GM21737 (cell line): ENCODE results near the gene PXDN.

Experiments
- ATAC-seq: cut with Tn5 transposase; IDR thresholded peaks from one replicate; pipeline ENCODE4 v1.9.1; 2021; ENCODE audit warnings: mild to moderate bottlenecking, moderate library complexity; ENCODE audit not compliant: unreplicated experiment

PXDN gene

DNA sequence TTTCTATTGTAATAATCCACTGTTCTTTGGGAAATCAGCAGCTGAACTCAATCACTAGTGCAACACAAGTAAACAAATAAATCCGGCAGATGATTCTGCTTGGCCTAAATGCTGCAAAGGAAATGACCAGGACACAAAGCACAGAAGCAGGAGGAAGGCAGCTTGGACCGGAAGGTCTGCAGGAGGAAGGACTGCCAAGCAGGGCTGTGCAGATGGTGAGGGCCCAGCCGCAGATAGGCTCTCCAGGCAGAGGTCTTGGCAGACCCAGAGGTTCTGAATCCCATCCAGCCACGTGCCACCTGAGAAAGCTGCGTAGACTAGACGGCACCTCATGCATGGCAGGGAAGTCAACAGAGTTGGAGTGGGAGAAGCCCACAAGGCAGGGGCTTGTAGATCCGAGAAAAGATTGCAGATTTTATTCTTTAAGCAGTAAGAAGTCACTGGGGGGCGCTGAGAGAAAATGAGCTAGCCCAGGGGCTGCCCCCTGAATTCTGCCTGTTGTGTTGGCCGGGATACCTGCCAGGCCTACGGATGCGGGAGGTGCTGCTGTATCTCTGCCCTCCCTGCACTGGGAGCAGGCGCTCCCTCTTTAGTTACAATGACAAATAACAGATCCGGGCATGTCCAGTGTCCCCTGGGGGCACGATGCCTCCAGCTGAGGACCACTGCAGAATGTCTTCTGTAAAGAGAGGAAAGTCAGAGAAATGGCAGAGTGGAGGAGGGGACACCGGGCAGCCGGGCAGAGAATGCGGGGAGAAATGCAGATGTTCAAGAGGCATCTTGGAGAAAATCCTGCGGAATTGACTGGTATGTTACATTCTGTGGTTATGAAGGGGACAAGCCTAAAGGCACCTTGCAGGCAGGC, 153.5 kb downstream of the PXDN start:
- ATAC-seq, result no peak

DNA sequence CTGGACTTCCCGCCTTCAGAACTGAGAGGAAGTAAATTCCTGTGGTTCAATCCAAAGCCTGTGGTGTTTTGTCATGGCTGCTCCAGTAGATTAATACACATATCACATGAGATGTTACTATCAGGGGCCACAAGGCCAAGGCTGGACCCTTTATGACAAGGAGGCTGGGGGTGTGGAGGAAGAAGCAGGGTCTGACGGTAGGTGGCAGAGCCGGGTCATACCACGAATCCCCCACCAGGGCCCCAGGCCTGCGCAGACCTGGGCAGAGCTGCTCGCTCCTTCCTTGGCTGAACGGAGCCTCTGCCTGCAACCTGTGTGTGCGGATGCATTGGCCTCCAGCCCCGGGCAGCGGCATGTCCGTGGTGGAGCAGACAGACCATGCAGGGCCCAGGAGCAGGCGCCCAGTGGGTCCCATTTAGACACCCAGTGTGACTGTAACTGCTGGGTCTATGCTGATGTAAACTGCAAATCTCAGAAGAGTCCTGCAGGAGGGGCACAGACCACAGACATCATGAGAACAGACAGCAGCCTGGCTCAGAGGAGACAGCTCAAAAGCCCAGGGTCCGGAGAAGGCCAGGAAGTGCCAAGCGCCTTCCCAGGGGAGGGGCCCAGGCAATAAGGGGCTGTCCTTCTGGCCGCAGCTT, 155.2 kb downstream of the PXDN start:
- ATAC-seq, result no peak

DNA sequence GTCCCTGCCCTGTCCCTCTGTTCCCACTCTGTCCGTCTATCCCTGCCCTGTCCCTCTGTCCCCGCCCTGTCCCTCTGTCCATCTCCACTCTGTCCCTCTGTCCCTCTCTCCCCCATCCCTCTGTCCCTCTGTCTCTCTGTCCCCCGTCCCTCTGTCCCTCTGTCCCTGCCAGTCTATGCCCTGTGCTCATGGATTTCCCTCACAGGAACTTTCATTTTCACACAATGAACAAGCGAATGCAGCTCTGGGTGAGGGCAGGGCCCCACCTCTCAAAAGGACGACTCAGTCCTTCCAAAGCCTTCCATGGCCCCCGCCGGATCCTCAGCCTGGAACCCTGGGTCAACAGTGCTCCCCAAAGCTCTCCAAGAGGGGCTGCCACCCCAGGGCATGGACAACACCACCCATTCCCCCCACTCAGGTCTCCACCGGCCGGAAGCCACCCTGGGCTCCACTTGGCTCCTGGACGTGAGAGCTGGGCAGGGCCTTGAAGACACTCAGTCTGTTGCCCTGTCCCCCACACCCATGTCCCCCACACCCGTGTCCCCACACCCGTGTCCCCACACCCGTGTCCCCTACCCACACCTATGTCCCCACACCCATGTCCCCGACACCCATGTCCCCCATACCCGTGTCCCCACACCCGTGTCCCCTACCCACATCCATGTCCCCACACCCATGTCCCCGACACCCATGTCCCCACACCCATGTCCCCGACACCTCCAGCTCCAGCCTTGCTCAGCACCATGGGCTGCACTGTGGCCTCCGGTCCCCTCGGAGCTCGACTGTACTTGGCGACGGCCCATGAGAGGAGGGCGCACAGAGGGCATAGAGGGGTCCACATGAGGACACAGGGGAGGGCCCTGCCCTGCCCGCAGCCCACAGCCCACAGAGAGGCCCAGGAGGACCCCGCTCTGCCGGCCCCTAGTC, 156.0 kb downstream of the PXDN start:
- no peak for ATAC-seq

DNA sequence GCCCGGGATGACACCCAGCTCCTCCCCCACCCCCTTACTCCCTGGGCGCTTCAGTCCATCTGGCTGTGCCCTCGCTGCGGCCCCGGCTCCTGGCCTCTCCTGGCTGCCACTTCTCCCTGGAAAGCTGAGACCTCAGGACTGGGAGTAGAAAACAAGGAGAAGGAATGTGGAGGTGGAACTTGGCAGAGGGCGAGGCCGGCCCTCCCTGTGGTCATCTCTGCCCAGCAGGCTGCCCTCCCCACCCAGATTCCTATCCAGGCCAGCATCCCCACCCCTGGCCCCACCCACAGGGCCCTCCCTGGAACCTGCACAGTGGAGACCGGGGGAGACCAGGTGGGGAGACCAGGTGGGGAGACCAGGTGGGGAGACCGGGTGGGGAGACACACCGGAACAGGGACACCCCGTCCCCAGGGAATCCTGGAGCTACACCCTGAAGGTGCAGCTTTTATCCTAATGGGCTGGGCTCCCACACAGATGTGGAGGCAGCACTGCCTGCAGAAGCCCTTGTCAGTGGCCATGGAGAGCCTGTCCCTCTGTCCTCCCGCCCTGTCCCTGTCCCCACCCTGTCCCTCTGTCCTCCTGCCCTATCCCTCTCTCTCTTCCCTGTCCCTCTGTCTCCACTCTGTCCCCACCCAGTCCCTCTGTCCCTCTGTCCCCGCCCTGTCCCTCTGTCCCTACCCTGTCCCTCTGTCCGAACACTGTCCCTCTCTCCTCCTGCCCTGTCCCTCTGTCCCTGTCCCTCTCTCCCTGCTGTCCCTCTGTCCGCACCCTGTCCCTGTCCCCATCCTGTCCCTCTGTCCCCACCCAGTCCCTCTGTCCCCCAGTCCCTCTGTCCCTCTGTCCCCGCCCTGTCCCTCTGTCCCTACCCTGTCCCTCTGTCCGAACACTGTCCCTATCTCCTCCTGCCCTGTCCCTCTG, 157.1 kb downstream of the PXDN start:
- no peak for ATAC-seq

DNA sequence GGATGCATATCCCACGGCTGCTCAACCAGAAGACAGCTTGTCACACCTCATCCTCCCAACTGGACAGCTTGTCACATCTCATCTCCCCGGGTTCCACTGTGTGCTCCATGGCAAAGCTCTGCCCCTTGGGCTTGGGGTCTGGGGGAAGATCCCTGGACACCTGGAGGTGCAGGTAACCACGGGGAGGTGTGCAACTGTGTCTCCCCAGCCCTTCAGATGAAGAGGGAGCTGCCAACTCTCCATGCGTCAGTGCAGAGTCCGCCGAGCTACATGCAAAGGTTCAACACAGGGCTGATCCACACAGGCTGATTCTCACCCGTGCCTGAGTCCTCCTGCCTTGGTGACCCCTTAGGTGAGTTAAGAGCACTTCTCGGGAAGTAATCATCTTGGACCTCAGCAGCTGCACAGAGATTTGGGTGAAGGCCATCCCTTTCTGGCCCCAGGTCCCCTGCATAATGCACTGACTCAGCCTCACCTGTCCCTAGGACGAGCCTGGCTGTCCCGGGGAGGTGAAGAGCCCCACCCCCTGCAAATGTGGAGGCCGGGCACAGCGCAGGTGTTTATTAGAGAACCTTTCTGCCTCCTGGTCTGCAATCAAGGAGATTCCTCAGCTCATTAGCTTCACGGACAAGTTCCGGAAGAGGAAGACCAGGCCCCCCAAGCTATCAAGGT, 157.9 kb downstream of the PXDN start:
- ATAC-seq, result no peak

DNA sequence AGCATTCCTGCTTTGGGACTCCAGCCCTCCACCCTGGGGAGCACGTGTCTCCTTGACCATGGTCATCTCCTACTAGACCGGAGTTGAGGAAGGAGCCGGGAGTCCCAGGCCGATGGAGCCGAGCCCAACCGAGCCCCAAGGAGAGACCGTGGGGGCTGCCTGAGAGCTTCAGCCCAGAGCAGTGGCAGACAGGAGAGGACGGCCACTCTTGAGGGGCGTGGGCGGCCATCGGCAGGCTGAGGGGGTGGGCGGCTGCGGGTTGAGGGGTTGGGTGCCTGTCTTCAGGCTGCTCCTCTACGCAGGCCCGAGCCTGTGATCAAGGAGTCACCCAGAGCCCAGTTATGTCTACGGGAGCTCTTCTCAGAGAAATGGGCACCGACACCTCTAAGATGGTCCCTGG, 158.7 kb downstream of the PXDN start:
- ATAC-seq, result no peak

DNA sequence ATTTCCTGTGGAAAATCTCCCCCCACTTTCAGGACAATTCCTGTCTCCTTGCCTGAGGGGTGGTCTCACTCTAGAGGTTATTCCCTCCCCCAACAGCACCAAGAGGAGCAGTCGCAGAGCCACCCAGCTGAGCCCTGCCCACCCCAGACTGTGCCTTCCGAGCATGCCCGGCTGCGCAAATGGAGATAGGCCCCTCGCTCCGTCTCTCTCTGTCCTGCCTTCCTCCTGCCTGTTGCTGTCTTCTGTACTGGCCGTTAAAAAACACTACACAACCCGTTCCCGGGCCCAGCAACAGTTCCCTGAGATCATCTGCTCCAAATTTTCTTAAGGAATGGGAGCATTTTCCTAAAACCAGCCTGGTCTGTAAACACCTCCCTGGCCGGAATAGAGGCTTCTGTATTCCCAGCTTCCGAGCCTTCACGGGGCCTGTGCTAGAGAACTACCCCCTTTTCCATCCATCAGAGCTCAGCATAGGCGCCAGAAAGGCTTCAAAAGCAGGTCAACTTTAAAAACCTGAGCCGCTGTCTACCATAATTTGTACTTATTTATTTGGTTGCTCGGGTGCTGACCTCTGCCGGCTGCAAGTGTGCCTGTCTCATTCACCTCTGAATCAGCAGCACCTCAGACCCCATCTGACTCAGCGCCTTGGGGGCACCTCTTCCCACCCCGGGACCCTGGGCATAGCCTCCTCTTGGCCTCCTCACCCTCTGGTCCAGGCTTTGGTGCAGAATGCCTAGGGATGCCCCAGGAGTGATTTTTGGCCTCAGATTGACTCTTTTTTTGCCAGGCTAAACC, 159.4 kb downstream of the PXDN start:
- ATAC-seq, result no peak

DNA sequence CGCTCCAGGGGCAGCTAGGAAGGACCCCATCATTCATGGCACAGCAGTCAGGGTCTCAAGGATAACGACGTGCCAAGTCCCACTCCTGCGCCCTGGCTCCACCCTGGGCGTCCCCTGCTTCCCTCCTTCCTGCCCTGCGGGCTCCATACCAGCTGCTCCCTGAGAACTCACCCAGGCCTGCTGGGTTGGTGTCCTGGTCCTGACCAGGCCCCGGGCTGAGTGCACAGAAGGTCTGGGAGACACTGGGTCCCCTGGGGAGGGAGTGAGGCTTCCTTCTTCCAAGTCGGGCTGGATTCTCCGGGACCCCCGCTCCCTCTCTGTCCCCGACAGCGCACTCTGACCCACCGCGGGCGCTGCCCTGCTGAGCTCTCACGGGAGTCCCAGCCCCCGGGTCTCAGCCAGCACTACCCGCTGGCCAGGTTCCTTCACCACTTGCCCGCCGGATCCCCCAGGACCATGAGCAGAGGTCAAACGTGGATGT, 160.2 kb downstream of the PXDN start:
- no peak for ATAC-seq

DNA sequence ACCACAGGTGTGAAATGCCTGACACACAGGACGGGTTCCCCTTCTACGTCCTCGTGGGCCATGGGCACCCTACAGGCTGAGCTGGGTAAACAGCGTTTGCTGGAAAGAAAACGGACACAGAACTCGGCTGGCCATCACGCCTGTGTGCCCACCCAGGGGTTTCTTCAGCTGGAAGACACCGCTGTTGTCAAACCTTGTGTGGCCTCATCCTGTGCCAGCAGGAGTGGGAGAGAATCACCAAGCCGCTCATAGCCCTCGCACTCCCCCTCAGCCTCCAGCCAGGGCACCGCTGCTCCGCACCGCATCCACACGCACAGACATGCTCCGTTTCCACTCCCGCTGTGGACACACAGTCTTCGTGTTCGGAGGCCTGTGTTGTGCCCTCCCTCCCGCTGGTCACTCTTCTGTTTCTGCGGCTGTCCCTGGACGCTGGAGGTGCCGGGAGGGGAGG, 161.4 kb downstream of the PXDN start:
- no peak for ATAC-seq

DNA sequence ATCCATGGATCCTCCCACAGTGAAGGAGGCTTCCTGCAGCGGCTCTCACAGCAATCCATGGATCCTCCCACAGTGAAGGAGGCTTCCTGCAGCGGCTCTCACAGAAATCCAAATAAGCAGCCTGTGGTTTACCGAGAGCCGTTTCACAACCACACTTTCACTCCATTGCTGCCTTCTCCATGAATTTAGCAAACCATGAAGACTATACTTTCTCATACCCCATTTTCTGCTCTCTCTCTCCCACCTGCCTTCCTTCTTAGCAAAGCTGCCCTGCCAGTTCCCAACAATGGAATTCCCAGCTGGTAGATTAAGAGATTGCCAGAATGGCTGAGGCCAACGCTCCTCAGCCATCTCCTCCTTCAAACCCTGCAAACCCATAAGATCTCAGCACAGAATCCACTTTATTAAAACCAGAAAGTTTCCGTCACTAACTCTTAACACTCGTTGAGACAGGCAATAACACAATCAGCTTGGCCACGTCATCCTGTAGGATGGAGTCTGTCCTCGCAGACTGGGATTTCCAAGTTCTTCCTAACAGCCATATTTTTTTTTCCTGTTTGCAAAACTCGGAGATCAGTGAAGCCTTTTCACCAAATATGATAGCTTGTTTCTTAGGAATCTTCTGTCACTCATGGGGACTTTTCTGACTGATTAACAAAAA, 162.2 kb downstream of the PXDN start:
- no peak for ATAC-seq
